ENCODE data around the gene SLC39A11.

Gene SLC39A11

DNA sequence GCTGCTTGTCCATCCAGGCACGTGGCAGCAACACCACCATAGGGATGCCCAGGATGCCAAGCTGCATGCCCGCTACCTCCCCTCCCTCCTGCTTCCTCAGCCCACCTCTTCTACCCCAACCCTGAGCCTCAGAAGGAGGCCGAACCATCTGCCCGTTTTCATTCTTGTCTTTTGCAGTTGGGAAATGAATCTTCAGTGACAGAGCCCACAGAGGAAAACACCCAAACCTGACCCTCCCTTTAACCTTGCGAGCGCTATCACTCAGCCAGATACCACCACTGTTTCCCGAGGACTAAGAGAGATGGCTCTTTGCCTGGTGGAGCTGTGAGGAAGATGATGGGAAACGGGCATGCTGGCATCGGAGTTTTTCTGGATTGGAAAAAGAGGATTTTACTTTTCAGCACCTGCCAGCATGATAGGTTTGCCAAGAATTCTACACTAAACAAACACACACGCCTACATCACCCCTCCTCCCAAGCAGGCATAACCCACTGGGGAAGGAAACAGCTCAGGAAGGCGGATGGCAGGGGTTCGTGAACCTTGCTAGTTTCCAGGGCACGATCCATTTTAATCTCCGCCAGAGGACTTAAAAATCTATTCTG is 457.4 kb downstream of the SLC39A11 start:
- DNase-seq, result peak; percentile 64

- DNase-seq, result peak; percentile 62
Measured at GRCh38 chr17:72634621-72635020, 457.9 kb downstream of the SLC39A11 start.

DNA sequence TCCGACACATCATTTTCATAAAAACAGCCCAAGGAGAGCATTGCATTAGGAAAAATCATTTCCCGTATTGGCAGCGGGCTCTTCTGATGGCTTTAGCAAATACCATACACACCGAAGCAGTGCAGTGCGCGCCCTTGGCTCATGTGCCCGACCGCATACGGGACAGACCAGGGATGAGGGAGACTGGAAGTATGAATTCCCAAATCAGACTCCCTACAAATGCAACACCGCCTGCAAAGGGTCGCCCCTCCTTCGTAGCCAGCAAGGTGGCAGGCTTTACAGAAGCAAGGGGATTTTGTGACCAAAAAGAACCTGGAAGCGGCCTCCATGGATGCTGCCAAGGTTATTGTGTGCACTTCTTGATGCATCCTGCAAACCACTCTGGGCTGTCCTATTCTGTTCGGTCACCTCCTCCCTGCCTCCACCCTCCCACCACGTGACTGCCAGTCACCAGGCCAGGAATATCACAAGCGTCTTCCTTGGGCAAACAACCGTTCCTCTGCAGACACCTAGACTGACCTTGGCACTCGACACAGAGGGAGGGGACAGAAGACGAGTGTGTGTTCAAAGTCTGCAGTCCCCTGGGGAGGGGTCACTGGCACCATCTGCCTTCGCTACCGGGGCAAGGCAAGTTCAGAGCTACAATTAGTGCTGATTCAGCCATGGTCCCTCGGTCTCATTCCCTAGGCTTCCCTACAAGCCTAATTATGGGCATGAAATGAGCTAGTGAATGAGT is 460.4 kb downstream of the SLC39A11 start:
- DNase-seq, result peak; percentile 24

- no peak for DNase-seq
Measured at GRCh38 chr17:72631568-72631948, 460.9 kb downstream of the SLC39A11 start.

GRCh38 chr17:72624652-72625051 is 467.8 kb downstream of the SLC39A11 start:
- DNase-seq, result no peak

- no peak for DNase-seq
Measured at GRCh38 chr17:72624226-72624625, 468.3 kb downstream of the SLC39A11 start.

DNA sequence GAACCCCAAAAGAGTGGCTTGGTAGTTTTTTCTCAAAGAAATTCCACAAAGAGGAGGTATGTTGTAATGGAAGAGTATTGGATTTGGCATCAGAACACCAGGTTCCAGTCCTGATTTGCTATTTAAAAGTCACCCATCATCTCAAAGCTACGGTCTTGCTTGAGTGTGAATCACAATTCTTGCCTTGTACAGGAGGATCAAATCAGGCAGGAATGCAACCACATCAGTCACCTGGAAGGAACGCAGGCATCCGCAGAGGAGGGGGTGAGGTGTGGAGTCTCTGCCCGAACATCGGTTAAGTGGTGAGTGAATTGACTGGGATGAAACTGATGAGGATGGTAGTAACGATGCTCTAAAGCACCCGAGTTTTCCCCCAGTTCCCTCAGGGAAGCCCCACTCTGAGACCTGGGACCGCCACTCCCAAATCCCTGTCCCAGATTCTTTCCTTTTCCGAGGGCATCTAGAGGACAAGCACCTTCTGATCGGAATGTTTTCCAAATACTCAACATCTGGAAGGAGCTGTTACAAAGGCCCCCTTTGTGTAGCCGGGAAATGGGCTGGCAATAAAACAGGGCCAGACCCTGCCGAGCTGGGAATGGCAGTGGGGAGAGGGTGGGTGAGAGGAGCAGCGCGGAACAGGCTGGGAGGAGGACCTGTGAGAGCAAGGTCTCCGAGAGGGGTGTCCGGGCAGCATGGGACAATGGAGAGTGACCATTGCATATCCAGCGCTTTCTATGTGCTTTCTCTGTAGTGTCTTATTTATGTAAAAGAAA is 469.6 kb downstream of the SLC39A11 start:
- no peak for DNase-seq

- DNase-seq, result no peak
Measured at GRCh38 chr17:72619976-72620650, 472.4 kb downstream of the SLC39A11 start.

DNA sequence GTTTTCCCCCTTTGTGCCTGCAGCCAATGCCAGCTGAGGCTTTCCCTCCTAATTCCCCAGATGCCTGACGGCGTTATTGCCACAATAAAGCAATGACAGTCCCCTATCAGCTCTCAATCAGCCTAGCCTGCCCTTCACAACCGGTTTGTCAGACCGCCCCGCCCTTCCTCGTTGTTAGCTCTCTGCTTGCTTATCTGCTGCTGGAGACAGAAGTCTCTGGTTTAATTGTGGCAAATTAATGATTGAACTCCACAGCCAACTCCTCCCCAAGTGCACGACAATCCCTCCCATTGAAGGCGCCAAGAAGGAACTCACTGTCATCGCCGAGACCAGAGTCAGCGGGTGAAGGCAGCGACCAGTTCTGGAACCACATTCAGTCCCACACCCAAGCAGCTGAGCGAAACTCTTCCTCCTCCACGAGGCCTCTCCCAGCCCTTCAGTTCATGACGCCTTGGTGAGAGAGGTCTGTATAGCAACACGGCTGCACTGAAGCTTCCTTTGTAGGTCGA is 474.4 kb downstream of the SLC39A11 start:
- DNase-seq, result peak; percentile 22

DNA sequence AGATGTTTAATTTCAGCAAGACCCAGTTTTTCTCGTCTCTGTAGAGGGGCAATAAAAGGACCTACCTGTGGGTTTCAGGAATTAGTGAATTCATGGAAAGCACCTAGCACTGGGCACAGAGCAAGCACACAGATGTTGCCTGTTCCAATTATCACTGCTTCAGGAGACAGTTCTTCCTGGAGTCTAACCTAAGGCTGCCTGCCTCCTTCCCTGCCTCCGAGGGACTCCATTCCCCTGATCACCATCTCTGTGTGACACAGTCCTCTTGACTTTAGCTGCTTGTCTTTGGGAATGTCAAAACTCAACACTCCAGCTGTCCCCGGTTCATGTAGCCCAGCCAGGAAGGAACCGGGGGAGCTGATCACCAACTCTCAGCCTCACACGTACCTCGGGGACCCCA is 474.9 kb downstream of the SLC39A11 start:
- DNase-seq, result no peak

DNA sequence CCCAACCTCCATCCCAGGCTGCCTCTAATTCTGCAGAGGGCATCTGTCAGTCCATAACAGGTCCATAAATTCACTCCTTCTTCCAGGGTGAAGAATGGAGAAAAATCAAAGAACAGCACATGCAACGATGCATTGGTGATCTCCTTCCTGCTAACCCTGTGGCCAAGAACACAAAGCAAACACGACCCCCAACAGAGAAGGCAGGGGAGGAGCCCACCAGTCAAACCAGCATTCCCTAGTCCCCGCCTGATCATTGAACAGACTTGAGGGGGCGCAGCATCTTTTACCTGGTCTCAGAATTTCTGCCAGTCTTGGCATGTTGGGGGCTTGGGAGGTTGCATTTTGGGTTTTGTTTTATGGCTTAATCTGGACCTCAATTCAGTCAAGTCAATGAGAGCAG is 476.0 kb downstream of the SLC39A11 start:
- no peak for DNase-seq

GRCh38 chr17:72615627-72615991 is 476.9 kb downstream of the SLC39A11 start:
- DNase-seq, result no peak

GRCh38 chr17:72614871-72615626 is 477.4 kb downstream of the SLC39A11 start:
- no peak for DNase-seq

- no peak for DNase-seq
Measured at GRCh38 chr17:72614476-72614870, 478.0 kb downstream of the SLC39A11 start.

DNA sequence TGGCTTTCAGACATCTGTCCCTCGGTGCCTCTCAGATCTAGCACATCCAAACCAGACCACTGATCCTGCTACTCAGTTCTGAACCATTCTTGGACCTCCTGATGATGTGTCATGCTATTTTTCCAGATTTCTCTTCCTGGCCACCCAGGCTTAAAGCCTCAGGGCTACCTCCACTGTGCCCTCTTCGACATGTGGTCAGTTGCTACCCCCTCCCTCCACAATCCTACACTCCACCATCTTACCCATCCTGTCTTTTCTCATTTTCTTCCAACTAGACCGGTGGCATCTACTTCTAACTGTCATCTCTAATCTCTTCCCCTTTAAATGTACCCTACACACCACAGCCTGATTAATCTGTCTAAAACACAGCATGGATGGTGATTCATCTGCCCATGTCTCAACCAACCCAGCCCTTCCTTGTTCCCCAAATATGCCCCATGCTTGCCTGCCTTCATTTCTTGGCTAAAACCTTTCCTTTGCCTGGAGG is 478.6 kb downstream of the SLC39A11 start:
- DNase-seq, result no peak

DNA sequence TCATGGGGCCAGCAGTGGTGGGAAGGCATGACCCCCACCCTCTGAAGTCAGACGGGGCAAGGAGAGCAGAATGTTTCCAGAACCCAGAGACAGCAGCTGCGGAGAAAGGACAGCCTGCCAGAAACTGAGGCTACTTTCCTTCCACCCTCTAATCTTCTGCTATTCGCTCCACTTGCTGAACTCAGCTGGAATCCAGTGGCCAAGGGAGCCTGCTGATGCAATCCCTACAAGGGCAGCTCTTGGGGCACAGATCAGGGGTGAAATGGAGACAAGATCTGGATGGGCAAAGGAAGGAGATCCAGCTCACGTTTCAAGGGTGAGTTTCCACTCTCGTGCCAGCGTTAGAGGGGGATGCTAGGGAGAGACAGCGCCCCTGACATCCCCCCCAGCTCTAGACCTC is 479.1 kb downstream of the SLC39A11 start:
- no peak for DNase-seq

DNA sequence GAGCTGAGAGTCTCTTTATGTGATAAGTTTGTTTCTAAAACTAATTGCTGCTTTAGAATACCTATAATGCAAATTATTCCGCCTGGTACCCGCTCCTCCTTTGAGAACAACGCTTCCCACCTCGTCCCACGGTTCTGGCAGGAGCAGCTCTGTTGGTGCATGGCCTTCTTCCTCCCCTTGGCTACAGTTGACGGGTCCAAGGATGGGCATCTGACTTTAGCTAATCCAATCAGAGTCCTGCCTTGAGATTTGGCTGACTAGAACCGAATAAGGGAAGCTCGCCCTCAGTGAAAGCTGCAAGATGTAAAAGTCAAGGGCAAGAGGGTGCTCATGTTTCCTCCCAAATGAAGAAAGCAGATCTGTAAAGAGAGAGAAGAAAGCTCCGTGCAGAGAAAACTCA is 481.3 kb downstream of the SLC39A11 start:
- no peak for DNase-seq

- no peak for DNase-seq
Measured at GRCh38 chr17:72609501-72609900, 483.0 kb downstream of the SLC39A11 start.

DNA sequence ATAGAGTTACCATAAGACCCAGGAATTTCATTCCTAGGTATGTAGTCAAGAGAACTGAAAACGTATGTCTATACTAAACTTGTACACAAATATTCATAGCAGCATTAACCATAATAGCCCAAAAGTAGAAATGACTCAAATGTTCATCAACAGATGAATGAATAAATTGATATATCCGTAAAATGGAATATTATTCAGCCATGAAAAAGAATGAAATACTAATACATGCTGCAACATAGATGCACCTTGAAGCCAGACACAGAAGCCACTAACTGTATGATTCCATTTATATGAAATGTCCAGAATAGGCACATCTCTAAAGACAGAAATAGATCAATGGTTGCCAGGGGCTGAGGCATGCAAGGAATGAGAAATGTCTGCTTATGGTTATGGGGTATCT is 484.1 kb downstream of the SLC39A11 start:
- DNase-seq, result no peak

GRCh38 chr17:72606656-72607055 is 485.8 kb downstream of the SLC39A11 start:
- no peak for DNase-seq

DNA sequence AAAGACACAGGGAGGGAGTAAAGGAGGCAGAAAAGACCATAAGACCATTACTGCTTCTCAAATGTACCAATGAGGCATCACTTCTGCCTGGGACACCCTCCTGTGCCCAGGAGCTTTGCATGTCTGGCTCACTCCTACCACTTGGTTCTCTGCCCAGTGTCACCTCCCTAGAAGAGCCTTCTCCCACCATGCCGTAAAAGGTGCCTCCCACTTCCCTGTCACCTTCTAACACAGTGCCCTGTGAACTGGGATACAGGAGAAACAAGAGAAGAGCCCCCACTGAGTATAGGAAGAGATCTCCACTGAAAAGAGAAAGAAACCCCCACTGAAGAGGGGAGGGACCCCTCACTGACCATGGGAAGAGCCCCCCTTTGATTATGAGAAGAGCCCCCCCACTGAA is 486.9 kb downstream of the SLC39A11 start:
- DNase-seq, result no peak

- no peak for DNase-seq
Measured at GRCh38 chr17:72604518-72604917, 488.0 kb downstream of the SLC39A11 start.

All from COR-L47 (cell line).